ENCODE data around the gene CCDC50.

GRCh38 chr3:191352014-191352413, 22.8 kb downstream of the CCDC50 start:
- TF ChIP-seq MAX (IDR thresholded peaks at IDR 0.05; ENCODE audit: insufficient read depth, insufficient read length) (no peak), CTCF (IDR thresholded peaks at IDR 0.05; ENCODE audit: extremely low read depth in 1 of 2, insufficient read depth in 1 of 2, low read depth in 1 of 2, low read length in 2 of 2) (no peak), POLR2AphosphoS5 (IDR thresholded peaks at IDR 0.05; ENCODE audit: insufficient read depth, low read depth, low read length) (no peak), EZH2 (IDR thresholded peaks at IDR 0.05; ENCODE audit: borderline replicate concordance, low read depth, low read length, severe bottlenecking) (no peak), POLR2A (IDR thresholded peaks at IDR 0.05; ENCODE audit: low read depth, low read length) (no peak), FOS (IDR thresholded peaks at IDR 0.05; ENCODE audit: borderline replicate concordance, insufficient read depth, low read length) (peak; percentile 21), JUN (IDR thresholded peaks at IDR 0.05; ENCODE audit: borderline replicate concordance, insufficient read depth, insufficient read length, low read depth) (peak; percentile 39), MYC (IDR thresholded peaks at IDR 0.05; ENCODE audit: low read depth, low read length) (no peak)

All from endothelial cell of umbilical vein (primary cell).